GM19468 (cell line): ENCODE data around the gene CLIP1.
A peak's percentile ranks its signal among the peaks of the same experiment; 100 is the strongest.
"Not testable (repeated sequence)": the region's sequence is repeated elsewhere in the genome, so short reads cannot be mapped to it uniquely, and the experiment has no call there.

Experiments used
- ATAC-seq: cut with Tn5 transposase; IDR thresholded peaks from one replicate; pipeline ENCODE4 v1.9.1; 2021; ENCODE audit warnings: mild to moderate bottlenecking, moderate library complexity, moderate number of reproducible peaks; ENCODE audit not compliant: unreplicated experiment; ENCODE audit errors: extremely low read depth

CLIP1 gene

GRCh38 chr12:122266230-122266901 is 156.1 kb downstream of the CLIP1 start, which contains the start of gene VPS33A:
Gene VPS33A (minus strand): TSS chr12:122266494. CDS start chr12:122266408, 86 bp downstream.
- peak; percentile 73 for ATAC-seq

- ATAC-seq: no peak
Observed at GRCh38 chr12:122265886-122266229, 156.6 kb downstream of the CLIP1 start.

- no peak for ATAC-seq
Observed at GRCh38 chr12:122265476-122265875, 157.0 kb downstream of the CLIP1 start.

GRCh38 chr12:122260735-122261134 is 161.7 kb downstream of the CLIP1 start:
- ATAC-seq: not testable (repeated sequence)

- ATAC-seq: not testable (repeated sequence)
Observed at GRCh38 chr12:122258939-122259338, 163.5 kb downstream of the CLIP1 start.

- not testable (repeated sequence) for ATAC-seq
Observed at GRCh38 chr12:122258462-122258861, 164.0 kb downstream of the CLIP1 start.

- ATAC-seq: no peak
Observed at GRCh38 chr12:122250536-122250935, 171.9 kb downstream of the CLIP1 start.

- no peak for ATAC-seq
Observed at GRCh38 chr12:122250047-122250446, 172.4 kb downstream of the CLIP1 start.

GRCh38 chr12:122245553-122245952 is 176.9 kb downstream of the CLIP1 start:
- ATAC-seq: no peak

- ATAC-seq: no peak
Observed at GRCh38 chr12:122244565-122245371, 177.7 kb downstream of the CLIP1 start.

GRCh38 chr12:122243965-122244364 is 178.5 kb downstream of the CLIP1 start:
- ATAC-seq: no peak

- no peak for ATAC-seq
Observed at GRCh38 chr12:122238861-122239260, 183.6 kb downstream of the CLIP1 start.

GRCh38 chr12:122235741-122236140 is 186.7 kb downstream of the CLIP1 start:
- no peak for ATAC-seq

- no peak for ATAC-seq
Observed at GRCh38 chr12:122232691-122233090, 189.8 kb downstream of the CLIP1 start.

- ATAC-seq: no peak
Observed at GRCh38 chr12:122230798-122231197, 191.7 kb downstream of the CLIP1 start.

GRCh38 chr12:122228092-122228491 is 194.4 kb downstream of the CLIP1 start:
- ATAC-seq: no peak

GRCh38 chr12:122227341-122227740 is 195.1 kb downstream of the CLIP1 start:
- no peak for ATAC-seq

- ATAC-seq: no peak
Observed at GRCh38 chr12:122226366-122227125, 195.9 kb downstream of the CLIP1 start.

- ATAC-seq: peak; percentile 92
Observed at GRCh38 chr12:122225683-122226365, 196.6 kb downstream of the CLIP1 start, which contains the start of gene DIABLO. Gene DIABLO (minus strand): TSS chr12:122226052. CDS start chr12:122226014, 38 bp downstream.
